Kidney glomerular epithelial cell (primary cell): ENCODE results near the gene BLID.

Source experiments
- DNase-seq: peaks from one replicate; lab custom pipeline; 2025; lab: John Stamatoyannopoulos, UW

Gene BLID

GRCh38 chr11:122139595-122139866 lies 23.5 kb upstream of the BLID start:
- DNase-seq = no peak

DNA sequence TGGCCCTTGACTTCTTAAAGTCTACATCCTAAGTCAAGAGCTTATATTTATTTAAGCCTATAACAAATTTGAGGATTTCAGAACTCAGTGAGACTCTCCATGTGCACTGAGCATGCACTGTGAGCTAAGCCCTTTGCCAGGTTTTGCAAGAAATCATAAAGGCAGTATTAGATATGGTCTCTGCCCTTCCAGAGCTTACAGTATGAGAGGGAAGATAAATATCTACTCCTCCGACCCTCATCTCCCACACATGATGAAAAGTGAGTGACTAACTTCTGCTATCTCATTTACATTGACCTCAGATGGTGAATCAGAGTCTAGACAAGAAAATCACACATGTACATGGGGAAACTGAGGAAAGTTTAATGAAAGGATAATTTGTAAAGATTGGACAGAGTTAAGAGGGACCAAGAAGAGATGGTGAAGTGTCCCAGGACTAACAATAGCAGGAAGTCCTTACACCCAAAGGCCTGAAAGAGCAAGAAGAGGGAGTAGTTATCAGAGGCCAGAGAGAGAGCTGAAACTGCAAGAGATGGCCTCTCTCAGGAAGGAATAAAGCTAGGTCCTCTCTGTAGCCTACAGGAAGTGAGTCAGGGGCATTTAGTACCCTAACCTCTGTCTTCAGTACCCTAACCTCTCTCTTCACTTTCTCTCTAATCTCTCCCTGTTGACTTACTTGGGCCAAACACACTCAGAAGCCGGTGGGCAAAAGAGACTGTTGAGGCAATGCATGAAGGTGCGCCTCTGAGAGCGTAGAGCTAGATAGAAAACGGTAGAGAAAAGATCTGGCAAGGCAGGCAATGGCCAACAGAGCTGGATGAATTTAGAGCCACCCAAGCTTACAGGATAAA lies 23.0 kb upstream of the BLID start:
- DNase-seq = peak; percentile 34

- peak; percentile 41 for DNase-seq
Measured at GRCh38 chr11:122137078-122137793, 21.2 kb upstream of the BLID start.

GRCh38 chr11:122131126-122131525 lies 15.1 kb upstream of the BLID start:
- DNase-seq = no peak

DNA sequence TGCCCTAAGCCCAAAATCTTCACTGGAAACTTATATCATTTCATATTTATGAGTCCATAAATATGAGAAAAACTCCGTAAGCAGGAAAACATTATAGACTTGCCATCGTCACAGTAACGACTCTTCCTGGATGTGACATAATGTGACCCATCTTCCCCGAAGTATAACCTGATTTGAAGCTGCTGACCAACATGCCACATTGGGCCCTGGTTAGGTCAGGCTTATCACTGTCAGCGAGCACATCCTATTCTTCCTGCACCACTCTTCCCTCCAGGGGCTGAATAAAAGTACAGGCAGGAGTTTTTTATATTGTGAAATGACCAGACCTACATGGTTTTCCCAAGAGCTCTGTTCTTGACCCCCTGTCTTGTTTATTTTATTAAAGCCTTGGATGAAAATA lies 12.1 kb upstream of the BLID start:
- no peak for DNase-seq

- no peak for DNase-seq
Measured at GRCh38 chr11:122127020-122127419, 11.0 kb upstream of the BLID start.

GRCh38 chr11:122126024-122126688 lies 10.1 kb upstream of the BLID start:
- DNase-seq = no peak

DNA sequence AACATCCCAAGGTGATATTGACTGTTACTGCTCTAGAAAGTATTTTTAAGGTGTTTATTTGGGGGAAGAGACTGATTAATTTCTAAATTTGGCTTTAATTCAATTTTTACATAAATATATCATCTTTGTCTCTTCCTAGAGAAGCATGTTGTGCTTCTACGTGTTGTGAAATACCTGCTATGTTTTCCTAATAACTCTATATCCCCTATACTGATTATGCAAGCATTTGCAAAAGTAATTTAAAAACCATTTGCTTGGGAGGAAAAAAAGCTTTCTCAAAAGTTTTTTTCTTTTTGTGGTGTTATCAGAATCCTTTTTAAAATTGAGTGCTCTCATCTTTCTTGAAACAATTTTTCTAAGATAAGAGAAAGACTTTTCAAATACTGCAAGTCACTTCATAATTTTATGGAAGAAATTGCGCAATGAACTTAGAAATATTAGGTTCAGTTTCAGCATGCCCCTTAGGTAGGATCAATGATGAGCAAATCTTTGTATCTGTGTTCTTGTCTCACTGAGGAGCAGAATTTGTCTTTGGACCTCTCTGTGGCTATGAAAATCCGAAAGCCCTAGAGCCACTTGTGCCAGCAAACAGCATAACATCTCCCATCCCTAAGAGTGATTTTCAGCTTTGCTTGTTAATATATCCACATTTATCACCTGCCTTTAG lies 7.4 kb upstream of the BLID start:
- no peak for DNase-seq

- DNase-seq = no peak
Measured at GRCh38 chr11:122122179-122122578, 6.2 kb upstream of the BLID start.

GRCh38 chr11:122120096-122120495 lies 4.1 kb upstream of the BLID start:
- DNase-seq = no peak

DNA sequence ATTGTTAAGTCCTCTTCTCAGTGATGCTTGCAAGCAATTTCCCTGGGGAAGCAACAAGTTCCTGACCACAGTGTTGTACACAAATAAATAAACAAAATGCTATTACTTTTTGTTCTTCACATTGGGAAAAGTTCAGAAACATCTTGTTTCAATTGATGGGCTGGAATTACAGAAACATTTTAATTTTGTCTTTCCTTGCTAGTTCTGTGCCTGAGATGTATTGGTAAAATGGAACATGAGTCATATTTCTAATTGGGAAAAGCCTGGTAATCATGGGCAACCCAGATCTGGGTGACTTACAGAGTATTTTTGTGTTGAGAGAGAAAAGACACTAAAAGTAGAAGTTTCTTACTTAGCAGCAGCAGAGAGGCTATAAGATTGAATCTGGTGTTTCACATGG lies 576 bp upstream of the BLID start:
- no peak for DNase-seq

GRCh38 chr11:122114976-122115375 lies 1.0 kb downstream of the BLID start:
- no peak for DNase-seq

GRCh38 chr11:122113836-122114825 lies 1.9 kb downstream of the BLID start:
- DNase-seq = no peak

DNA sequence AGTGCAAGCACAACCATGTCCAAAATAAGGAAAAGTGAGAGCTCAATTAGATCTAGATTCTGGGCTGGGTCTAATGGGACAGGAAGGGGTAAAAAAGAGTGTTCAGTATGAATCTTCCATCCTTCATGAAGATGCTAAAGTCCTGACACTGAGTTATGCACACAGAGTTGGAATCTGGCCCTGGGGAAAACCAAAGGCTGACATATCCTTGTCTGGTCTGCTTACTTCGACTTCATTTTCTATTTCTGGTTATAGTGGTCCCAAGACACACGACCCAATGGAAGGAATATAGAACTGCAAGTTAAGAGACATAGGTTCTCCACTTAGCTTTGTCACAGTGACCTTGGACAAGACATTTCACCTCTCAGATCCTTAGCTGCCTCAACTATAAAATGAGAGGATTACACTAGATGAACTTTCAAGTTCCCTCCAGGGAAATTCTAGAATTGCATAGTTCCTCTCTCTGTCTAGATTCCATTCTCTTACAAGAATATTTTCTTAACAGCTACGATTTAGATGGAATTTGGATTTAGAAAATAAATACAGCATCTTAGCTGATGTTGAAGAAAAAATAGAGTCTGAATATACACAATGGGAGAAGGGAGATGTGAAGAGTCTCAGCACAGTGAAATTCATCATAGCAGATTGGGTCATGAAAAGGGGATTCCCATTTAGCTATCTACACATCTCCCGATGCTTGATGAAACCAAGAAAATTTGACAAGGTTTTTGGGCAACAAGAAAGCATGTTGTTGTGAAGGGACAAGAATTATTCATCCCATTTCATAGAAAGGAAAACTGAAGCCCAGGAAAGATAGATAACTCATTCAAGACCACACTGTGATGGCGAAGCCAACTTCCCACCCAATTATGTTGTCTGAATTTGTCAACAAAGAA lies 3.3 kb downstream of the BLID start:
- DNase-seq = no peak

GRCh38 chr11:122109932-122110331 lies 6.1 kb downstream of the BLID start:
- no peak for DNase-seq

DNA sequence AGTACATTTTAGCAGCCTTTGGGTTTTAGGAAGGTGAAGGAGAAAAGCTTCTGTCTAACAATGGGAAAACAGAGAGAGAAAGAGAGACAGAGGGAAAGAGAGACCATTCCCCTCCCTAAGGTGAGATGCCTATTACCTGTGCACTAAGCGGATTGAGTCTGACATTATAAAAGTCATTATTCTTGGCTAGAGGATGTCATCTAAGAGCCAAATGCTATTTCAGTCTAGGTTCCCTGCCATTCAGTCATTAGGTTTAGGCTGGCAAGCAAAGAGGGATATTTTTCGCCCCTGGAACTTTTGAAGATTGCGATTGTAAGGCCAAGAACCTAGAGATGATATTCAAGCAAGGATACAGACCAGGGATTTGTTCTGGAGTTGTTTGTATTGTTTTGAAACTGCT lies 7.2 kb downstream of the BLID start:
- no peak for DNase-seq

DNA sequence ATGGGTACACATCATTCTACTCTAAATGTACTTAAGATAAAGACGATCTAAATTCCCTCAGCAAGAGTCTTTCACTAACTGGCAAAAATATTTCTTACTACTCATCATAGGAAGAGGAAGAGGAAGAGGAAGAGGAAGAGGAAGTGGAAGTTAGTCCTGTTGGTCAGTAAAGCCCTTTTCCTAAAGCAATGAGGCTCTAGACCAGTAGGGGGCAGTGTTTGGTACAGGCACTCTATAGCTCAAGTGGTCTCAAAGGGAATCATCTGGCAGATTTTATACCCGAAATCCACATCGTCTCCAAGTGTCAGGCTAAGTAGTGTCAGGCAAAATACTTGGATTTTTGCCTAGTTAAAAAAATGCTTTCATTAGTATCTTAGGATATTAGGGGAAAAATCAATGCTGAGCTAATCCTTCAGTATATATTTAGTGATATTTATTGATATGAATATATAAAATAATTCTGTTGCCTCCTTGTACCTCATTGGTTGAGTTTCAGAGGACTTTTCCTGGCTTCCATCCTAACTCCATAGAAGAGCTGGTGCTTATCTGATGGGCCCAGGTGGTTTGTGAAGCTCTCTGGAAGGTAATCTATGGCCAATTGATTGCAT lies 7.7 kb downstream of the BLID start:
- DNase-seq = peak; percentile 28

GRCh38 chr11:122107566-122107965 lies 8.4 kb downstream of the BLID start:
- no peak for DNase-seq

DNA sequence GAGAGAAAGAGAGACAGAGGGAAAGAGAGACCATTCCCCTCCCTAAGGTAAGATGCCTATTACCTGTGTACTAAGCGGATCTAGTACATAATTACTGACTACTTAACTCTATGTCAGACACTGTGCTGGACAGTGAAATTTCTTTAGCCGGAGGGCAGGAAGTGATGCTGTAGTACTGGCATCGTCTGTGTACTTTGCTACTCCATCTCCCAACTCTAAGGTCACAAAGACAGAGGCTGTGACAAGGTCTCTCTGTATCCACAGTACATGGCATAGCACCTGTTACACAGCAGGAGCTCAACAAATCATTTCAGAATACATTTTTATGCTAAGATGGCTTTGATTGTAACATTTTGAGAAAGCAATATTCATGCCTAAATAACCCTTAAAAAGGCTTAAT lies 9.0 kb downstream of the BLID start:
- DNase-seq = no peak
